HG02938 (cell line): ENCODE data around the gene IMMT.

Experiments
- ATAC-seq: cut with Tn5 transposase; IDR thresholded peaks from one replicate; pipeline ENCODE4 v1.9.1; 2021; ENCODE audit warnings: mild to moderate bottlenecking, moderate library complexity; ENCODE audit not compliant: unreplicated experiment

Gene IMMT

GRCh38 chr2:86094229-86094628 lies 101.0 kb downstream of the IMMT start:
- no peak for ATAC-seq
